NCI-H345 (cell line): ENCODE data around the gene SAMD4A.

Experiments used
- DNase-seq: peaks from one replicate; lab custom pipeline; 2025; lab: John Stamatoyannopoulos, UW

SAMD4A gene

DNA sequence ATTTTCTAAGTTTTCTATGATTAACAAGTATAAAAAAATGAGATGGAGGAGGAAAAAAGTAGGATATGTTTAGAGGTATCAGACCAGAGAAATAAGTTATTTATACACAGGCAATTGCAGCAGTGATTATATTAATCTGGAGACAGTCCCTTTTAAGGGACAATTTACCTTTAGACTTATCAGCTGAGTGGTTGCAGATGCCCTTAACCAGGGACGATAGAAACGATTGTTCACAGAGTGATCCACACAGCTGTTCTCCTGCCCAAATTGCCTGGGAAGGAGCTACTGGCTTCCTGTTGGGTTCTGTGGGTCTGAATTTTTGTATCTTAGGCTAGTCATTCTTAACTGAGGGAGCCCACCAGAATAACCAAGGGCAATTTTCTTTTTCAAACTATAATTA, 269.3 kb downstream of the SAMD4A start:
- DNase-seq: no peak

DNA sequence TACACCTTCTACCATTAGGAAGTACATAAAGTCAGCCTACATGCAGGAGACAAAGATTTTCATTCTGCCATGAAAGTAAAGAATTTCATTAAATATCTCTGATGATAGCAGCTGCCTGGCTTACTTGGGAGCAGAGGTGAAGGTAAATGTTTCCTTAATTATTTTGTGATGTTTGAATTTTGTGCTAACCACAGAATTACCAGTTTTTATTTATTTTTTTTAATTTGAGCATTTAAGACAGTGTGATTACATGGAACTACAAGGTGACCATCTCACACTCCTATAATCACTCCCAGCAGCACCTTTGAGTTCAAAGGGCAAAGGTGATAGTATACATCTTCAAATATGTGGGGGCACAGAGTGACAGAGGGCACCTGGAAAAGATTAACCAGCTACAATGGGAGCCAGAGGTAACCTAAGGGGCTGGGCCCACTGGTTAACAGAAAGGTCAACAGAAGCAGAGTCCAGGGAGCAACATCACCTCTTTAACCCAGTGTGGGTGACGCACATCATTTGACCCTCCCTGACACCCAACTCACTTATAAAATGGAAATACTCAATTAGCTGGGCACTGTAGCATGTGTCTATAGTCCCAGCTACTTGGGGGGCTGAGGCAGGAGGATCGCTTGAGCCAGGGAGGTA, 270.7 kb downstream of the SAMD4A start:
- no peak for DNase-seq

DNA sequence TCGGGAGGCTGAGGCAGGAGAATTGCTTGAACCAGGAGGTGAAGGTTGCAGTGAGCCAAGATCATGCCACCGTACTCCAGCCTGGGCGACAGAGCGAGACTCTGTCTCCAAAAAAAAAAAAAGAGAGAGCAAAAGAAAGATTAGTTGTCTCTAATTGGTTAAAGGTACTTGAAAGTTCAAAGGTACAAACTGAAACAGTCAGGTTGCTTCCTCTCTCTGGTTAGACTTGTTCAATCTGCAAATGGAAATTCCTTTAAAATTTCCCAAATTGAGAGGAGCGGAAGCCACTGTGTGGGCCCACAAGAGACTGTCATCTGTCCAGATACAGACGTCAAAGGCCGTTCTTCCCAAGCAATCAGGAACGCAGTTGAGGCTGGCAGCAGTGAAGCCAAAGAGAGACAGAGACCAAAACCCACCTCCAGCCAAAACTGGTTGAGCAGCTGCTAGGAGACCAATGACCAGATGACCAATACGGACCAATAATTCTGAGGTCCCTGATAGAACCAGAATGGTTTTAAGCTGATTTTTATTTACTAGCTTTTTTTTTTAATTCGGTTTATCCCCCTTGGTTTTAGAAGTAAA, 272.1 kb downstream of the SAMD4A start:
- no peak for DNase-seq

DNA sequence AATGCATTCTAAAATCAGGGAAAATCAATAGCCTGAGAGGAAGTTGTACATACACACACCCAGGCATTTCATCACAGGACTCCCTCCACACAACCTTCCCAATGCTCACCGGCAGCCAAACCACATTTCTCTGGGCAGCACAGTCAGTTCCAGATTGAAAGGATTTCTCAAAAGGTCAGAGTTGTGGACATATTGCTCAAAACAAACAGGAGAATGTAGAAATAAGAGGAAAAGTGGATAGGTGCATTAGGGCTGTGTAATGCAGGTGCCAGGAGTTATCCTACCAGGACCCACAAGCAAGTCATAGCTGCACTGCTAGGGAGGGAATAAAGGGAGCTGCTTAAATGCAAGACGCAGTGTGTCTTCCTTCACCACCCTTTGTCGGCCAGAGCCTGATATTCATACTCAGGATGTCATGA, 272.8 kb downstream of the SAMD4A start:
- DNase-seq: no peak

DNA sequence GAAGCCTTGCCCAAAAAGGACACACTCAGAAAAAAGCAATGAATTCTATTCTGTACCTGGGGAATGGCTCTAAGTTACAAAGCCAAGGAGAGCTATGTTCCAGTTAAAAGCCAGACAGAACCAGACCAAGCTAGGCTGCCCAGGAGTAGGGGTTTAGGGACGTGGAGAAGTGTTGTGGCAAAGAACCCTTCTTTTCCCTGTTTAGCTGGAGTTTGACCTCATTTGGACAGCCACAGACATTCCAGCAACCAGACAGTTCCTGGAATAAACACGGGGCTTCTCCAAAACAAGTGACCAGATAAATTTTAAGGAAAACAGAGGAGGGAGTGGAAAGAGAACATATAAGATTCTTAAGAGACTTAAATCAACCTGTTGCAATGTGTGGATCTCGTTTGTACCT, 273.4 kb downstream of the SAMD4A start:
- no peak for DNase-seq

DNA sequence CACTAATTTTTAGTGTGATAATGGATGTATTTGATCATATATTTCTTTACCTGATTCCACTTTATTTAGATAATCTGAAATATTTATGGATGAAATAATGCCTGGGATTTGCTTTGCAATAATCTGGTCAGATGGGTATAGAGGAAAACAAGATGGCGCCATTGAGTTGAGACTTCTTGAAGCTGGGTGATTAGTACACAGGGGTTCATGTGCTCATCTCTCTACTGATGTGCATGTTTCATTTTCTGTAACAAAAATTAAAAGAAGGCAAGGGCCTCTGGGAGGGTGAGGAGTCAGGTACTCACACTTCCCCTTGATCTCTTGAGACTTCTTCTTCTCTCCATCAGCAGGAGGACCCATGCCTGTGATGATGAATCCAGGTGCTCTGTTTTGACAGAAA, 273.9 kb downstream of the SAMD4A start:
- DNase-seq: no peak
